K562 (cell line): ENCODE data around the gene PRDX3. TPM values are rescaled to one million over a fixed set of nuclear protein-coding genes. Genes with fewer than 3 reads are reported as not detected.

ENCODE experiments used
- C11orf30 ChIP-seq: fragments of 450-650 bp; IDR thresholded peaks from 2 replicates; pipeline ENCODE4 v1.6.1; 2016; ENCODE audit warnings: low read depth, mild to moderate bottlenecking
- CBX8 ChIP-seq: fragments of 200-600 bp; sonication (generic); IDR thresholded peaks from 2 replicates; pipeline ENCODE4 v1.6.1; 2012; ENCODE audit warnings: borderline replicate concordance, mixed run types, low read depth, mild to moderate bottlenecking, moderate library complexity, mixed read lengths, low read length, control low read depth, inconsistent platforms; ENCODE audit not compliant: poor library complexity, severe bottlenecking; ENCODE audit errors: extremely low read depth
- CC2D1A ChIP-seq: fragments of 450-650 bp; IDR thresholded peaks from 2 replicates; pipeline ENCODE4 v1.6.1; 2017; ENCODE audit warnings: mild to moderate bottlenecking
- DNMT1 ChIP-seq: fragments of 450-650 bp; IDR thresholded peaks from 2 replicates; pipeline ENCODE4 v1.6.1; 2016; ENCODE audit warnings: antibody characterized with exemption, mild to moderate bottlenecking
- GABPA ChIP-seq: fragments of 200-800 bp; sonication (Bioruptor generic); conservative IDR thresholded peaks from 2 replicates; pipeline ENCODE4 v1.6.1; 2016; ENCODE audit warnings: low read depth, missing genetic modification characterization, missing compliant biosample characterization
- MAFF ChIP-seq: IDR thresholded peaks from 2 replicates; pipeline ENCODE4 v1.6.1; 2012; ENCODE audit warnings: low read length, improper control_type of control experiment
- NELFE ChIP-seq: IDR thresholded peaks from 2 replicates; pipeline ENCODE4 v1.6.1; 2011; ENCODE audit warnings: mild to moderate bottlenecking; ENCODE audit not compliant: insufficient read depth, insufficient read length
- NFIC ChIP-seq: fragments of 450-650 bp; IDR thresholded peaks from 2 replicates; pipeline ENCODE4 v1.6.1; 2017; ENCODE audit warnings: mild to moderate bottlenecking, inconsistent platforms
- NFIX ChIP-seq: fragments of 250-450 bp; sonication (Bioruptor Pico); IDR thresholded peaks from 2 replicates; pipeline ENCODE4 v1.4.0; 2020; ENCODE audit warnings: low read depth, mild to moderate bottlenecking, moderate library complexity
- PCBP1 ChIP-seq: fragments of 200-400 bp; formaldehyde crosslinking; IDR thresholded peaks from 2 replicates; pipeline ENCODE4 v1.6.1; 2018; ENCODE audit warnings: mild to moderate bottlenecking, low read depth, low read length; ENCODE audit not compliant: poor library complexity, severe bottlenecking
- PHF21A ChIP-seq: fragments of 450-650 bp; IDR thresholded peaks from 2 replicates; pipeline ENCODE4 v1.6.1; 2017; ENCODE audit warnings: low read depth, borderline replicate concordance
- PHF8 ChIP-seq: fragments of 200-600 bp; sonication (generic); IDR thresholded peaks from 2 replicates; pipeline ENCODE4 v1.6.1; 2012; ENCODE audit warnings: mixed run types, mild to moderate bottlenecking, inconsistent platforms, low read length, moderate library complexity, borderline replicate concordance
- RBM39 ChIP-seq: fragments of 200-400 bp; formaldehyde crosslinking; optimal IDR thresholded peaks from 2 replicates; pipeline ENCODE3; 2018; ENCODE audit warnings: low read depth, low read length
- SMC3 ChIP-seq: conservative IDR thresholded peaks from 2 replicates; pipeline ENCODE4 v1.6.1; 2011; ENCODE audit warnings: low read depth, low read length, improper control_type of control experiment; ENCODE audit not compliant: insufficient read depth
- SREBF1 ChIP-seq: fragments of 150-350 bp; IDR thresholded peaks from 2 replicates; pipeline ENCODE4 v1.6.1; 2014; ENCODE audit warnings: antibody characterized with exemption, low read depth, low read length, borderline replicate concordance
- ZBTB12 ChIP-seq: fragments of 250-450 bp; sonication (Bioruptor Pico); IDR thresholded peaks from 2 replicates; pipeline ENCODE4 v1.4.0; 2020
- ZNF57 ChIP-seq: fragments of 450-650 bp; formaldehyde crosslinking; IDR thresholded peaks from 2 replicates; pipeline ENCODE4 v1.4.0; 2020; ENCODE audit warnings: mild to moderate bottlenecking, moderate library complexity
- polyA plus RNA-seq, 8 experiments: library from polyadenylated mRNA; depleted of rRNA in 4 of 8; stranded (reverse) in 5 of 8; unstranded in 3 of 8; fragments of >200 nt; fragmentation: Nextera tagmentation in 2 of 8; fragmentation: Illumina TruSeq in 1 of 8; extraction: Ambion mirVana in 2 of 8; extraction: Trizol in 1 of 8; gene quantifications; 2 replicates each; pipeline versions ENCODE4 v1.2.1 to v1.2.3, GENCODE V29; 2011 to 2014; ENCODE audit warnings: inconsistent platforms in 1 of 8, missing spikeins in 1 of 8
- total RNA-seq, 7 experiments: library from RNA; depleted of rRNA in 6 of 7; stranded (reverse); fragments of >200 nt in 6 of 7; fragmentation: Illumina TruSeq in 2 of 7; extraction: Trizol in 2 of 7; gene quantifications; 2 replicates each; pipeline versions ENCODE4 v1.2.1 to v1.2.3, GENCODE V29; 2011 to 2021; ENCODE audit warnings: low replicate concordance in 1 of 7
- TF ChIP-seq, protein P1 (sequence below): fragments of 200-800 bp; sonication (Bioruptor generic); IDR thresholded peaks from 2 replicates; pipeline ENCODE4 v1.6.1; 2016; ENCODE audit warnings: missing genetic modification characterization, missing compliant biosample characterization
- TF ChIP-seq, protein P2 (sequence below): fragments of 250-450 bp; sonication (Bioruptor Pico); IDR thresholded peaks from 2 replicates; pipeline ENCODE4 v1.8.0; 2021; ENCODE audit warnings: moderate library complexity, mild to moderate bottlenecking, inconsistent platforms

PRDX3 gene
- total and polyA plus RNA-seq, 9 of the 15 experiments (the other 6 are each of a cell fraction or from before 2014, with no cell fraction given): 122 to 994 (median 173) TPM

GRCh38 chr10:119178372-119179119 lies at the start of gene PRDX3 (continued):
- no peak for TF ChIP-seq CBX8
- no peak; the same call in 1 of the 2 replicates for TF ChIP-seq CC2D1A
- TF ChIP-seq MAFF: no peak
- TF ChIP-seq NFIX: no peak
- peak; percentile 94; the same call in 1 of the 2 replicates for TF ChIP-seq PHF8
- TF ChIP-seq RBM39: no peak
- TF ChIP-seq, protein P1, sequence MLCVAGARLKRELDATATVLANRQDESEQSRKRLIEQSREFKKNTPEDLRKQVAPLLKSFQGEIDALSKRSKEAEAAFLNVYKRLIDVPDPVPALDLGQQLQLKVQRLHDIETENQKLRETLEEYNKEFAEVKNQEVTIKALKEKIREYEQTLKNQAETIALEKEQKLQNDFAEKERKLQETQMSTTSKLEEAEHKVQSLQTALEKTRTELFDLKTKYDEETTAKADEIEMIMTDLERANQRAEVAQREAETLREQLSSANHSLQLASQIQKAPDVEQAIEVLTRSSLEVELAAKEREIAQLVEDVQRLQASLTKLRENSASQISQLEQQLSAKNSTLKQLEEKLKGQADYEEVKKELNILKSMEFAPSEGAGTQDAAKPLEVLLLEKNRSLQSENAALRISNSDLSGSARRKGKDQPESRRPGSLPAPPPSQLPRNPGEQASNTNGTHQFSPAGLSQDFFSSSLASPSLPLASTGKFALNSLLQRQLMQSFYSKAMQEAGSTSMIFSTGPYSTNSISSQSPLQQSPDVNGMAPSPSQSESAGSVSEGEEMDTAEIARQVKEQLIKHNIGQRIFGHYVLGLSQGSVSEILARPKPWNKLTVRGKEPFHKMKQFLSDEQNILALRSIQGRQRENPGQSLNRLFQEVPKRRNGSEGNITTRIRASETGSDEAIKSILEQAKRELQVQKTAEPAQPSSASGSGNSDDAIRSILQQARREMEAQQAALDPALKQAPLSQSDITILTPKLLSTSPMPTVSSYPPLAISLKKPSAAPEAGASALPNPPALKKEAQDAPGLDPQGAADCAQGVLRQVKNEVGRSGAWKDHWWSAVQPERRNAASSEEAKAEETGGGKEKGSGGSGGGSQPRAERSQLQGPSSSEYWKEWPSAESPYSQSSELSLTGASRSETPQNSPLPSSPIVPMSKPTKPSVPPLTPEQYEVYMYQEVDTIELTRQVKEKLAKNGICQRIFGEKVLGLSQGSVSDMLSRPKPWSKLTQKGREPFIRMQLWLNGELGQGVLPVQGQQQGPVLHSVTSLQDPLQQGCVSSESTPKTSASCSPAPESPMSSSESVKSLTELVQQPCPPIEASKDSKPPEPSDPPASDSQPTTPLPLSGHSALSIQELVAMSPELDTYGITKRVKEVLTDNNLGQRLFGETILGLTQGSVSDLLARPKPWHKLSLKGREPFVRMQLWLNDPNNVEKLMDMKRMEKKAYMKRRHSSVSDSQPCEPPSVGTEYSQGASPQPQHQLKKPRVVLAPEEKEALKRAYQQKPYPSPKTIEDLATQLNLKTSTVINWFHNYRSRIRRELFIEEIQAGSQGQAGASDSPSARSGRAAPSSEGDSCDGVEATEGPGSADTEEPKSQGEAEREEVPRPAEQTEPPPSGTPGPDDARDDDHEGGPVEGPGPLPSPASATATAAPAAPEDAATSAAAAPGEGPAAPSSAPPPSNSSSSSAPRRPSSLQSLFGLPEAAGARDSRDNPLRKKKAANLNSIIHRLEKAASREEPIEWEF (CRISPR knock-in tag): no peak
- 0 out of 2 replicates have a peak, but pooled peaks have one; percentile 39 for TF ChIP-seq NFIC
- no peak for TF ChIP-seq PHF21A
- TF ChIP-seq C11orf30: peak; percentile 50
- TF ChIP-seq DNMT1: no peak
- TF ChIP-seq, protein P2, sequence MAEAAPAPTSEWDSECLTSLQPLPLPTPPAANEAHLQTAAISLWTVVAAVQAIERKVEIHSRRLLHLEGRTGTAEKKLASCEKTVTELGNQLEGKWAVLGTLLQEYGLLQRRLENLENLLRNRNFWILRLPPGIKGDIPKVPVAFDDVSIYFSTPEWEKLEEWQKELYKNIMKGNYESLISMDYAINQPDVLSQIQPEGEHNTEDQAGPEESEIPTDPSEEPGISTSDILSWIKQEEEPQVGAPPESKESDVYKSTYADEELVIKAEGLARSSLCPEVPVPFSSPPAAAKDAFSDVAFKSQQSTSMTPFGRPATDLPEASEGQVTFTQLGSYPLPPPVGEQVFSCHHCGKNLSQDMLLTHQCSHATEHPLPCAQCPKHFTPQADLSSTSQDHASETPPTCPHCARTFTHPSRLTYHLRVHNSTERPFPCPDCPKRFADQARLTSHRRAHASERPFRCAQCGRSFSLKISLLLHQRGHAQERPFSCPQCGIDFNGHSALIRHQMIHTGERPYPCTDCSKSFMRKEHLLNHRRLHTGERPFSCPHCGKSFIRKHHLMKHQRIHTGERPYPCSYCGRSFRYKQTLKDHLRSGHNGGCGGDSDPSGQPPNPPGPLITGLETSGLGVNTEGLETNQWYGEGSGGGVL (CRISPR knock-in tag): no peak
- TF ChIP-seq SREBF1: no peak
- no peak for TF ChIP-seq ZBTB12
- no peak for TF ChIP-seq NELFE
- no peak for TF ChIP-seq ZNF57 (CRISPR knock-in tag)
- TF ChIP-seq SMC3: no peak
- peak; percentile 56 for TF ChIP-seq GABPA (tag)
- TF ChIP-seq PCBP1: no peak
